HCT116 (cell line): ENCODE results near the gene KMT2D. TPM values are rescaled to one million over a fixed set of nuclear protein-coding genes. Genes with fewer than 3 reads are reported as not detected.

Experiments used
- ATAC-seq: fragments of 200-7000 bp; cut with Tn5 transposase; 2 replicates; pipeline ENCODE4 v1.9.1; 2020; ENCODE audit warnings: mild to moderate bottlenecking, moderate library complexity
- BruUV-seq: library from RNA; stranded (reverse); fragments of 400-500 nt; replicated peaks from 2 replicates; lab custom pipeline; 2021; lab: Mats Ljungman, UMichigan
- CTCF ChIA-PET: fragments of 300-600 bp; sonication (Branson Sonifier 250); formaldehyde crosslinking; loops from one replicate; lab custom pipeline; 2021; ENCODE audit warnings: antibody characterized with exemption; lab: Charles Lee
- POLR2A ChIA-PET: fragments of 300-600, 350-600 bp; sonication (Branson Sonifier 250); formaldehyde crosslinking; loops from one replicate; lab custom pipeline; 2021; ENCODE audit warnings: antibody characterized with exemption; lab: Charles Lee
- RAD21 ChIA-PET, 2 experiments: fragments of 300-600 bp; sonication (Branson Sonifier 250); formaldehyde crosslinking; loops; one replicate each; lab custom pipeline; 2023; ENCODE audit warnings: low total read pairs in 2 of 2; ENCODE audit not compliant: uncharacterized antibody in 2 of 2, unreplicated experiment in 2 of 2, low non-redundant PET in 1 of 2; lab: Charles Lee
- DNase-seq: peaks from one replicate; pipeline ENCODE4 v3.0.0-alpha.2; 2010; ENCODE audit warnings: low read depth, low spot score
- H2AFZ ChIP-seq: fragments of 200-600 bp; shearing (Covaris generic), sonication (generic); 2 replicates; pipeline ENCODE4 v1.6.1; 2017; ENCODE audit warnings: low read depth, mixed run types, mixed read lengths, antibody characterized with exemption, low read length; ENCODE audit not compliant: poor library complexity, severe bottlenecking
- H3K27ac ChIP-seq: 2 replicates; pipeline ENCODE4 v1.5.1; 2012; ENCODE audit warnings: low read depth, low read length
- H3K27me3 ChIP-seq: fragments of 200-600 bp; sonication (generic); 2 replicates; pipeline ENCODE4 v1.6.1; 2016; ENCODE audit warnings: mixed run types, low read length, mixed read lengths; ENCODE audit not compliant: insufficient read depth
- H3K36me3 ChIP-seq, 2 experiments: fragments of 200-500 bp in 1 of 2; fragments of 200-600 bp in 1 of 2; sonication (Bioruptor generic) in 1 of 2; sonication (generic) in 1 of 2; 2 replicates each; pipeline versions ENCODE4 v1.5.1 to v1.6.1; 2014 to 2016; ENCODE audit warnings: low read length in 2 of 2, inconsistent platforms in 1 of 2, mixed read lengths in 1 of 2, mixed run types in 1 of 2; ENCODE audit not compliant: insufficient read depth in 2 of 2, control insufficient read depth in 1 of 2
- H3K4me1 ChIP-seq, 2 experiments: fragments of 200-600 bp in 1 of 2; sonication (generic) in 1 of 2; 2 replicates each; pipeline versions ENCODE4 v1.5.1 to v1.6.1; 2012 to 2017; ENCODE audit warnings: low read length in 2 of 2, inconsistent platforms in 1 of 2, mild to moderate bottlenecking in 1 of 2, mixed read lengths in 1 of 2, mixed run types in 1 of 2, moderate library complexity in 1 of 2; ENCODE audit not compliant: insufficient read depth in 2 of 2, control insufficient read depth in 1 of 2
- H3K4me2 ChIP-seq: fragments of 200-600 bp; sonication (generic); 2 replicates; pipeline ENCODE4 v1.6.1; 2017; ENCODE audit warnings: mixed run types, low read length, mixed read lengths
- H3K4me3 ChIP-seq, 2 experiments: fragments of 200-600 bp in 1 of 2; sonication (generic) in 1 of 2; replicated peaks in 1 of 2; 2 replicates each; pipeline ENCODE4 v1.5.1; 2011 to 2016; ENCODE audit warnings: low read length in 2 of 2, control low read depth in 1 of 2, low read depth in 1 of 2, mild to moderate bottlenecking in 1 of 2, mixed read lengths in 1 of 2, mixed run types in 1 of 2
- H3K79me2 ChIP-seq: fragments of 200-600 bp; sonication (generic); 2 replicates; pipeline ENCODE4 v1.6.1; 2017; ENCODE audit warnings: mild to moderate bottlenecking, mixed run types, low read length, moderate library complexity, mixed read lengths; ENCODE audit not compliant: insufficient read depth
- H3K9ac ChIP-seq: fragments of 200-600 bp; sonication (generic); 2 replicates; pipeline ENCODE4 v1.6.1; 2016; ENCODE audit warnings: low read length, mixed read lengths
- H3K9me2 ChIP-seq: fragments of 200-600 bp; sonication (generic), shearing (Covaris generic); 2 replicates; pipeline ENCODE4 v1.6.1; 2017; ENCODE audit warnings: mixed run types, mild to moderate bottlenecking, moderate library complexity; ENCODE audit not compliant: insufficient read depth
- H3K9me3 ChIP-seq, 2 experiments: fragments of 200-500 bp in 1 of 2; fragments of 200-600 bp in 1 of 2; sonication (Bioruptor generic) in 1 of 2; sonication (generic) in 1 of 2; 2 replicates each; pipeline ENCODE4 v1.6.1; 2014 to 2017; ENCODE audit warnings: low read length in 2 of 2, mixed read lengths in 2 of 2, inconsistent platforms in 1 of 2, low read depth in 1 of 2, mild to moderate bottlenecking in 1 of 2, mixed run types in 1 of 2, moderate library complexity in 1 of 2; ENCODE audit not compliant: control insufficient read depth in 1 of 2, insufficient read depth in 1 of 2
- H4K20me1 ChIP-seq: fragments of 200-600 bp; sonication (generic), shearing (Covaris generic); 2 replicates; pipeline ENCODE4 v1.6.1; 2017; ENCODE audit warnings: mixed run types, mild to moderate bottlenecking, moderate library complexity; ENCODE audit not compliant: insufficient read depth
- ATF3 ChIP-seq: IDR thresholded peaks from 2 replicates; pipeline ENCODE4 v1.6.1; 2012
- CBX3 ChIP-seq: IDR thresholded peaks from 2 replicates; pipeline ENCODE4 v1.6.1; 2012; ENCODE audit warnings: low read depth
- CEBPB ChIP-seq: IDR thresholded peaks from 2 replicates; pipeline ENCODE4 v1.6.1; 2012; ENCODE audit warnings: low read depth
- CTCF ChIP-seq, 3 experiments: fragments of 200-600 bp in 1 of 3; sonication (generic) in 1 of 3; IDR thresholded peaks in 2 of 3; conservative IDR thresholded peaks in 1 of 3; 2 replicates each; pipeline ENCODE4 v1.5.1; 2012 to 2017; ENCODE audit warnings: low read depth in 2 of 3, low read length in 2 of 3, antibody characterized with exemption in 1 of 3, borderline replicate concordance in 1 of 3, control low read depth in 1 of 3, mild to moderate bottlenecking in 1 of 3, mixed read lengths in 1 of 3, mixed run types in 1 of 3, moderate library complexity in 1 of 3; ENCODE audit not compliant: insufficient read depth in 1 of 3
- ELF1 ChIP-seq: IDR thresholded peaks from 2 replicates; pipeline ENCODE4 v1.6.1; 2012; ENCODE audit warnings: low read depth, borderline replicate concordance
- EZH2 ChIP-seq: fragments of 200-600 bp; sonication (generic); IDR thresholded peaks from 2 replicates; pipeline ENCODE4 v1.6.1; 2017; ENCODE audit warnings: antibody characterized with exemption, mixed run types
- EZH2phosphoT487 ChIP-seq: fragments of 200-600 bp; IDR thresholded peaks from 2 replicates; pipeline ENCODE4 v1.6.1; 2018; ENCODE audit warnings: antibody characterized with exemption, borderline replicate concordance
- FOSL1 ChIP-seq: IDR thresholded peaks from 2 replicates; pipeline ENCODE4 v1.6.1; 2012; ENCODE audit warnings: low read depth
- JUND ChIP-seq: IDR thresholded peaks from 2 replicates; pipeline ENCODE4 v1.6.1; 2012
- POLR2A ChIP-seq: IDR thresholded peaks from 2 replicates; pipeline ENCODE4 v1.7.0; 2011; ENCODE audit warnings: borderline replicate concordance; ENCODE audit not compliant: insufficient read depth, insufficient read length; ENCODE audit errors: extremely low read depth
- POLR2AphosphoS5 ChIP-seq: IDR thresholded peaks from 2 replicates; pipeline ENCODE4 v1.6.1; 2011; ENCODE audit warnings: mild to moderate bottlenecking, low read depth, low read length, moderate library complexity
- REST ChIP-seq: IDR thresholded peaks from 2 replicates; pipeline ENCODE4 v1.6.1; 2012; ENCODE audit warnings: low read depth
- SP1 ChIP-seq: IDR thresholded peaks from 2 replicates; pipeline ENCODE4 v1.6.1; 2012; ENCODE audit warnings: low read depth
- SRF ChIP-seq: IDR thresholded peaks from 2 replicates; pipeline ENCODE4 v1.6.1; 2012; ENCODE audit warnings: low read depth
- ZBTB33 ChIP-seq: IDR thresholded peaks from 2 replicates; pipeline ENCODE4 v1.6.1; 2011; ENCODE audit warnings: mild to moderate bottlenecking, low read length, moderate library complexity; ENCODE audit not compliant: insufficient replicate concordance; ENCODE audit errors: extremely low read depth
- ZFX ChIP-seq: fragments of 450-650 bp; IDR thresholded peaks from 2 replicates; pipeline ENCODE4 v1.6.1; 2017
- ZNF274 ChIP-seq: fragments of 200-500 bp; sonication (Bioruptor generic); IDR thresholded peaks from 2 replicates; pipeline ENCODE4 v1.6.1; 2014; ENCODE audit warnings: mild to moderate bottlenecking, low read depth, low read length, inconsistent platforms
- intact Hi-C: fragments of 100-400 bp; cut with micrococcal nuclease; formaldehyde crosslinking; loops from 2 replicates; pipeline ENCODE4 v1.10.0; 2022
- total RNA-seq: library from RNA; stranded (reverse); gene quantifications from one replicate; pipeline ENCODE4 v1.2.1, GENCODE V29; 2021; ENCODE audit not compliant: unreplicated experiment
- TF ChIP-seq, protein P1 (sequence below): IDR thresholded peaks from 2 replicates; pipeline ENCODE4 v1.6.1; 2012

KMT2D gene
- total RNA-seq, 1 experiment from 2014 or later, result 71.3 TPM

- H3K9me2 ChIP-seq, result no peaks in the 10 kb centered on the region
- no peaks in the 10 kb centered on the region for H3K79me2 ChIP-seq
- no peaks in the 10 kb centered on the region for H3K4me1 ChIP-seq
- intact Hi-C loops, result no loop called here
- no peaks in the 10 kb centered on the region for H3K27me3 ChIP-seq
- ATAC-seq, result no peak
- ChIA-PET CTCF (interaction anchor here (0.6 kb wide), 1 partner anchor 38 kb away, joined by 4 read pairs; no protein-coding TSS in a partner anchor), POLR2A (no interaction called here), RAD21 (no interaction called here)
- BruUV-seq, result no TSS peak
- H3K4me3 ChIP-seq, result no peak overlapping the region
- no peaks in the 10 kb centered on the region for H4K20me1 ChIP-seq
- H3K27ac ChIP-seq, result no peak overlapping the region
- H3K36me3 ChIP-seq, result peaks cover 56 to 74% of the 10 kb centered on the region in 2 experiments; a peak in 3 of 4 replicates
- no peak overlapping the region for H3K4me2 ChIP-seq
- H3K9ac ChIP-seq, result no peak overlapping the region
- no peak overlapping the region for H2AFZ ChIP-seq
- TF ChIP-seq SP1 (no peak), CBX3 (no peak), CTCF (IDR thresholded peaks at IDR 0.05 in 2 of 3, conservative IDR thresholded peaks at IDR 0.05 in 1 of 3; ENCODE audit: borderline replicate concordance in 1 of 3, insufficient read depth in 1 of 3, low read depth in 2 of 3, low read length in 2 of 3) (no peak), ZFX (no peak), ZBTB33 (no peak), CEBPB (no peak), POLR2AphosphoS5 (no peak), SRF (no peak), REST (no peak), ATF3 (no peak), JUND (no peak), ZNF274 (no peak), EZH2 (no peak), ELF1 (no peak), FOSL1 (no peak), EZH2phosphoT487 (no peak), POLR2A (no peak)
- TF ChIP-seq, protein P1, sequence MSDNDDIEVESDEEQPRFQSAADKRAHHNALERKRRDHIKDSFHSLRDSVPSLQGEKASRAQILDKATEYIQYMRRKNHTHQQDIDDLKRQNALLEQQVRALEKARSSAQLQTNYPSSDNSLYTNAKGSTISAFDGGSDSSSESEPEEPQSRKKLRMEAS, result no peak
- no peaks in the 10 kb centered on the region for H3K9me3 ChIP-seq
- no peak for DNase-seq
Measured at GRCh38 chr12:49040364-49040855, 20.2 kb downstream of the KMT2D start.
